ENCODE data around the gene ACAT1.

DNA sequence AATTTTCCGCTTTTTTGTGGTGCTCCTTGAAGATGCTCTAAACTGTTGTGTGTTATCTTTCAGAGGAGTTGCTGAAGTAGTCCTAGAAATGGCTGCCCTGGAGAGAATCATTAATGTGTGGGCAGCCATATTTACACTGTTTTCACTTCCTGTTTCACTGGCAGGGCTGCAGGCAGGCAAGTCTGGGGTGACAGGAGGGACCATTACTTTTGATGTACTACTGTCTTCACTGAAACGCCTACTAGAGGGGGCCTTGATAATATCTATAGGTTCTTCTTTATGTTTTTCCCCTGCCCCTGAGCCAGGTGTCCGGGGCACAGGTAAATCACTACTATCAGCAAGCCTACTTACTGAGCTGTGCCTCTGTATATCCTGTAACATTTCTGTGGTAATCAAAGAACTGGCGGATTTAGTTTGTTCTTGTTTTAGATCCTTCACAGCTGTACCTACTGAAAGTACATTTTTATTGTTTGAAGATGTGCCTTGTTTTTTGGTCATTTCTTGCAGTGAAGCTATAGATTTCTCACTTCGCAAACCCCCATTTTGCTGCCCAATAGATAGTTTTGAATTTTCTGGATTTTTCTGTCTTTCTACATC is 39.7 kb downstream of the ACAT1 start:
- TF ChIP-seq POLR2A (IDR thresholded peaks at IDR 0.05) (no peak), CTCF (IDR thresholded peaks at IDR 0.05) (no peak)

Data from esophagus squamous epithelium (tissue), 4 donors.